Measurements from ENCODE around the gene PPM1H. TPM values are rescaled to one million over a fixed set of nuclear protein-coding genes. Genes with fewer than 3 reads are reported as not detected.
"Not testable (repeated sequence)": the region's sequence is repeated elsewhere in the genome, so short reads cannot be mapped to it uniquely, and the experiment has no call there.

PPM1H gene
- total and polyA plus RNA-seq, 4 donors, result 22.0 to 35.8 (median 26.0) TPM

DNA sequence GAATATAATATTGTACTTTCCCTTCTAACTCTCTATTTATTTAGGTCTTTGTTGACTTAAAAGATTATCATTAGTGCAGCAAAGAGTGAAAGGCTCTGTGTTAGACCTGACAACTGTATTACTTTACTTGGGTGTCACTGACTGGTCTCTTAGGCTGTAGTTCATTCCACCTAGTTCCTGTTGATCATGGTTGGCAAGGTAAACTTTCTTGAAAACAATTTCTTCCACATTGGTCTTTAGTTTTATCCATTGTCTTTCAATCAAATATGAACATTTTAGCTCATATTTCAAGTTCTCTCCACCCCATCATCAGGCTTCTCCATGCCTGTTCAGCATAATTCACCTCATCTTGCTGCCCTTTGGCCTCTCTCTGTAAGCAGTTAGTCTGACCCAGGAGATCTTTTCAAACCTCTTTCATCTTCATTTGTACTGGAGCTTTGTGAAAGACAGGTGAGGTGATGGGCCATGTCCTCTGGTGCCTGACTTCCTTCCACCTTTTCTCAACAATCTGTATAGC, 32.1 kb upstream of the PPM1H start:
- Histone ChIP-seq H3K4me1 (ENCODE audit: control insufficient read depth, insufficient read depth, low read length) (no peaks in the 10 kb centered on the region), H3K9me3 (ENCODE audit: control insufficient read depth, insufficient read depth, low read length) (no peaks in the 10 kb centered on the region)
- DNase-seq (ENCODE audit: low read depth in 4 of 6, low spot score in 6 of 6), result no peak

GRCh38 chr12:62966446-62966989, 31.6 kb upstream of the PPM1H start:
- H3K27me3 ChIP-seq (ENCODE audit: control insufficient read depth, insufficient read depth, low read length); H3K36me3 ChIP-seq (ENCODE audit: control insufficient read depth, insufficient read depth, low read length); H3K4me3 ChIP-seq (ENCODE audit: low read depth, low read length); H3K4me1 ChIP-seq (ENCODE audit: control insufficient read depth, insufficient read depth, low read length); DNase-seq (ENCODE audit: low read depth in 4 of 6, low spot score in 6 of 6); H3K27ac ChIP-seq (ENCODE audit: low read depth, low read length); H3K9me3 ChIP-seq (ENCODE audit: control insufficient read depth, insufficient read depth, low read length): not testable (repeated sequence)
- 94% methylated on average over 2 of the region's 8 CpGs for WGBS (ENCODE audit: insufficient coverage)

More for the DNA sequence above, 32.1 kb upstream of the PPM1H start:
- Histone ChIP-seq H3K27ac (ENCODE audit: low read depth, low read length) (no peak overlapping the region), H3K36me3 (ENCODE audit: control insufficient read depth, insufficient read depth, low read length) (no peaks in the 10 kb centered on the region), H3K27me3 (ENCODE audit: control insufficient read depth, insufficient read depth, low read length) (no peaks in the 10 kb centered on the region), H3K4me3 (ENCODE audit: low read depth, low read length) (no peak overlapping the region)

DNA sequence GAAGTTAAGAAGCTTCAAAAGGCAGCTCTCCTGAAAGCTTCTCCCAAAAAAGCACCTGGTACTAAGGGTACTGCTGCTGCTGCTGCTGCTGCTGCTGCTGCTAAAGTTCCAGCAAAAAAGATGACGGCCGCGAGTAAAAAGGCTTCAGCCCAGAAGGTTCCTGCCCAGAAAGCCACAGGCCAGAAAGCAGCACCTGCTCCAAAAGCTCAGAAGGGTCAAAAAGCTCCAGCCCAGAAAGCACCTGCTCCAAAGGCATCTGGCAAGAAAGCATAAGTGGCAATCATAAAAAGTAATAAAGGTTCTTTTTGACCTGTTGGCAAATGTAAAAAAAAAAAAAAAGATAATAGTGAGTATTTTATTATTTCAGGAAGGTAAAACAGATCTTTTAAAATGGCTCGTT, 30.8 kb upstream of the PPM1H start:
- not testable (repeated sequence) for H3K4me3 ChIP-seq (ENCODE audit: low read depth, low read length); H3K27ac ChIP-seq (ENCODE audit: low read depth, low read length); H3K27me3 ChIP-seq (ENCODE audit: control insufficient read depth, insufficient read depth, low read length); DNase-seq (ENCODE audit: low read depth in 4 of 6, low spot score in 6 of 6); H3K36me3 ChIP-seq (ENCODE audit: control insufficient read depth, insufficient read depth, low read length); H3K9me3 ChIP-seq (ENCODE audit: control insufficient read depth, insufficient read depth, low read length); H3K4me1 ChIP-seq (ENCODE audit: control insufficient read depth, insufficient read depth, low read length)
- no CpG with 5 or more reads among the region's 4 CpGs for WGBS (ENCODE audit: insufficient coverage)

DNA sequence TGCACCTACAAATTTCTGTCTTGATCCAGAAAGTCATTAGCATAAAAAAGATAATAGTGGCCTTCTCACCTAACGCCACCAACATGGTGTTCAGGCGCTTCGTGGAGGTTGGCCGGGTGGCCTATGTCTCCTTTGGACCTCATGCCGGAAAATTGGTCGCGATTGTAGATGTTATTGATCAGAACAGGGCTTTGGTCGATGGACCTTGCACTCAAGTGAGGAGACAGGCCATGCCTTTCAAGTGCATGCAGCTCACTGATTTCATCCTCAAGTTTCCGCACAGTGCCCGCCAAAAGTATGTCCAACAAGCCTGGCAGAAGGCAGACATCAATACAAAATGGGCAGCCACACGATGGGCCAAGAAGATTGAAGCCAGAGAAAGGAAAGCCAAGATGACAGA, 30.3 kb upstream of the PPM1H start:
- H3K27ac ChIP-seq (ENCODE audit: low read depth, low read length); H3K9me3 ChIP-seq (ENCODE audit: control insufficient read depth, insufficient read depth, low read length); H3K36me3 ChIP-seq (ENCODE audit: control insufficient read depth, insufficient read depth, low read length); H3K4me3 ChIP-seq (ENCODE audit: low read depth, low read length); DNase-seq (ENCODE audit: low read depth in 4 of 6, low spot score in 6 of 6); H3K4me1 ChIP-seq (ENCODE audit: control insufficient read depth, insufficient read depth, low read length); H3K27me3 ChIP-seq (ENCODE audit: control insufficient read depth, insufficient read depth, low read length): not testable (repeated sequence)
- 98% methylated on average over 11 of the region's 11 CpGs for WGBS (ENCODE audit: insufficient coverage)

- WGBS (ENCODE audit: insufficient coverage), result no CpG with 5 or more reads among the region's 2 CpGs
- H3K9me3 ChIP-seq (ENCODE audit: control insufficient read depth, insufficient read depth, low read length), result no peaks in the 10 kb centered on the region
These were observed 28.6 kb upstream of the PPM1H start for GRCh38 chr12:62963486-62964041.

DNA sequence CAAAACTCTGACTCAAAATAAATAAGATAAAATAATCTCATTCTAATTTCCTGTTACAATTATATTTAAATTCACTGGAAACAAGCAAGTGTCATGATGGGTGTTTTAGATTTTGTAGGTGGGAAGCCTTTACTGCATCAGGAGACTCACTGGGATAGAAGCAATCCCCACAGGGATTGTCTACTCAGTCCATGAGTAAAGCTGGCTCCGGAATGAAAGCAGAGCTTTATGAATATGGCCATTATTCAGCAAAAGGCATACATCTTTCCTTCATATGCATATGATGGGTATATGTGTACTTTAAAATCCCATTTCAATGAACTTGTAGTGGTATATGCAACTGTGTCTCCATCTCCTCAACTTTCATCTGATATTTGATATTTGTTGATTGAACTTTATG, 25.4 kb upstream of the PPM1H start:
- WGBS (ENCODE audit: insufficient coverage), result no CpG with 5 or more reads among the region's 1 CpG
- Histone ChIP-seq H3K27me3 (ENCODE audit: control insufficient read depth, insufficient read depth, low read length) (no peaks in the 10 kb centered on the region), H3K27ac (ENCODE audit: low read depth, low read length) (no peak overlapping the region), H3K36me3 (ENCODE audit: control insufficient read depth, insufficient read depth, low read length) (no peaks in the 10 kb centered on the region), H3K9me3 (ENCODE audit: control insufficient read depth, insufficient read depth, low read length) (no peaks in the 10 kb centered on the region), H3K4me1 (ENCODE audit: control insufficient read depth, insufficient read depth, low read length) (no peaks in the 10 kb centered on the region), H3K4me3 (ENCODE audit: low read depth, low read length) (no peak overlapping the region)
- DNase-seq (ENCODE audit: low read depth in 4 of 6, low spot score in 6 of 6), result no peak

More at GRCh38 chr12:62963486-62964041, 28.6 kb upstream of the PPM1H start:
- no peak for DNase-seq (ENCODE audit: low read depth in 4 of 6, low spot score in 6 of 6)
- H3K36me3 ChIP-seq (ENCODE audit: control insufficient read depth, insufficient read depth, low read length), result no peaks in the 10 kb centered on the region
- no peak overlapping the region for H3K4me3 ChIP-seq (ENCODE audit: low read depth, low read length)
- H3K27me3 ChIP-seq (ENCODE audit: control insufficient read depth, insufficient read depth, low read length), result no peaks in the 10 kb centered on the region
- no peaks in the 10 kb centered on the region for H3K4me1 ChIP-seq (ENCODE audit: control insufficient read depth, insufficient read depth, low read length)
- H3K27ac ChIP-seq (ENCODE audit: low read depth, low read length), result no peak overlapping the region

DNA sequence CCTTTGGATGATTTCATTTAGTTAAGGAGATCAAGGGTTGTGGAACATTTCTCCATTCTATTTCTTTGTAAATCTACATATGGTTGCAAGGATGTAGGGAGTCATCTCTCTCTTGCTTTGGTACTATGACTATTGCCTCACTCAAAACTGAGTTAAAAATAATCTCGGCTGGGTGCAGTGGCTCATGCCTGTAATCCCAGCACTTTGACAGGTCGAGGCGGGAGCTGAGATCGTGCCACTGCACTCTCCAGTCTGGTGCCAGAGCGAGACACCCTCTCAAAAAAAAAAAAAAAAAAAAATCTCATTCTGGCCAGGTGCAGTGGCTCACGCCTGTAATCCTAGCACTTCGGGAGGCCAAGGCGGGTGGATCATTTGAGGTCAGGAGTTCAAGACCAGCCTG, 24.8 kb upstream of the PPM1H start:
- Histone ChIP-seq H3K9me3 (ENCODE audit: control insufficient read depth, insufficient read depth, low read length) (no peaks in the 10 kb centered on the region), H3K27me3 (ENCODE audit: control insufficient read depth, insufficient read depth, low read length) (no peaks in the 10 kb centered on the region), H3K4me3 (ENCODE audit: low read depth, low read length) (no peak overlapping the region), H3K27ac (ENCODE audit: low read depth, low read length) (no peak overlapping the region), H3K36me3 (ENCODE audit: control insufficient read depth, insufficient read depth, low read length) (no peaks in the 10 kb centered on the region), H3K4me1 (ENCODE audit: control insufficient read depth, insufficient read depth, low read length) (no peaks in the 10 kb centered on the region)
- 100% methylated on average over 2 of the region's 8 CpGs for WGBS (ENCODE audit: insufficient coverage)
- DNase-seq (ENCODE audit: low read depth in 4 of 6, low spot score in 6 of 6), result no peak

DNA sequence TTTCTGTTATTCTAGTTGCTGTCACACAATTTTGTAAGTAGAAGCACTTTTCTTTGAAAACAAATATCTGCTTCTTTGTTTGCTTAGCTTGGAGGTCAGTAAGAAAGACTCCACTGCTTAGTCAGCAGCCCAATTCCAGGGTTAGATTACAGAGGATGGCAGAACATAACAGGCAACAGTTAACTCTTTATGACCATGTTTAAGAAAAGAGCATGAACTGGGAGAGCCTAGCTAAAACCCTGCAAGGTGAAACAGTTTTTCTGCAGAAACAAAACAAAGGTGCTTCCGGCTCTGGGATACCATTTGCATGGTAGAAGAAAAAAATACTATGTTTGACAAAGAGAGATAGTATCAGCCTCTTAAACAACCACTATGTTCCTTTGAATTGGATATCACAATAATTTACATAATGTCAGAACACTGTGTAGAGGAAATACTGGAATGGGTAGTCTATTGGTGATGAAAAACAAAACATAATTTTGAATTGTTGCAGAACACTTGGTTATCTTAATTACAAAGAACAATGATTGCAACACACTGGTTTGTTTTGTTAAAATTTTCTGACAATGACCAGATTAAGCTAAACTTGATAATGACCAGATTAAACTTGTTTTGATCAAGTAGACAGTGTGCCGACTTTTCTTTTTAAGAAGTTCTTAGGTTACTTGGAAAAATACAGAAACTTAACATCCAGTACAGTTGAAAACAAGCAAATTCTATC, 22.4 kb upstream of the PPM1H start:
- H3K27me3 ChIP-seq (ENCODE audit: control insufficient read depth, insufficient read depth, low read length), result no peaks in the 10 kb centered on the region
- no peaks in the 10 kb centered on the region for H3K9me3 ChIP-seq (ENCODE audit: control insufficient read depth, insufficient read depth, low read length)
- WGBS (ENCODE audit: insufficient coverage), result no CpG with 5 or more reads among the region's 2 CpGs
- no peaks in the 10 kb centered on the region for H3K4me1 ChIP-seq (ENCODE audit: control insufficient read depth, insufficient read depth, low read length)
- peak in 1 of 6 donors; percentile 33 for DNase-seq (ENCODE audit: low read depth in 4 of 6, low spot score in 6 of 6)
- no peak overlapping the region for H3K27ac ChIP-seq (ENCODE audit: low read depth, low read length)
- H3K36me3 ChIP-seq (ENCODE audit: control insufficient read depth, insufficient read depth, low read length), result no peaks in the 10 kb centered on the region
- H3K4me3 ChIP-seq (ENCODE audit: low read depth, low read length), result no peak overlapping the region

- 95% methylated on average over 2 of the region's 3 CpGs for WGBS (ENCODE audit: insufficient coverage)
- H3K27me3 ChIP-seq (ENCODE audit: control insufficient read depth, insufficient read depth, low read length), result no peaks in the 10 kb centered on the region
- H3K27ac ChIP-seq (ENCODE audit: low read depth, low read length), result no peak overlapping the region
- no peaks in the 10 kb centered on the region for H3K4me1 ChIP-seq (ENCODE audit: control insufficient read depth, insufficient read depth, low read length)
- no peak overlapping the region for H3K4me3 ChIP-seq (ENCODE audit: low read depth, low read length)
- H3K9me3 ChIP-seq (ENCODE audit: control insufficient read depth, insufficient read depth, low read length), result no peaks in the 10 kb centered on the region
- H3K36me3 ChIP-seq (ENCODE audit: control insufficient read depth, insufficient read depth, low read length), result no peaks in the 10 kb centered on the region
- no peak for DNase-seq (ENCODE audit: low read depth in 4 of 6, low spot score in 6 of 6)
These were observed 20.7 kb upstream of the PPM1H start for GRCh38 chr12:62955678-62956077.

- H3K9me3 ChIP-seq (ENCODE audit: control insufficient read depth, insufficient read depth, low read length), result no peaks in the 10 kb centered on the region
- DNase-seq (ENCODE audit: low read depth in 4 of 6, low spot score in 6 of 6), result no peak
These were observed 15.4 kb upstream of the PPM1H start for GRCh38 chr12:62950317-62950716.

More at GRCh38 chr12:62950317-62950716, 15.4 kb upstream of the PPM1H start:
- Histone ChIP-seq H3K27me3 (ENCODE audit: control insufficient read depth, insufficient read depth, low read length) (no peaks in the 10 kb centered on the region), H3K4me1 (ENCODE audit: control insufficient read depth, insufficient read depth, low read length) (no peaks in the 10 kb centered on the region), H3K4me3 (ENCODE audit: low read depth, low read length) (no peak overlapping the region), H3K27ac (ENCODE audit: low read depth, low read length) (no peak overlapping the region), H3K36me3 (ENCODE audit: control insufficient read depth, insufficient read depth, low read length) (no peaks in the 10 kb centered on the region)
- WGBS (ENCODE audit: insufficient coverage), result no CpG with 5 or more reads among the region's 1 CpG
